Stimulated activated naive CD4-positive, alpha-beta T cell (primary cell): ENCODE measurements around the gene CEBPB.
A peak's percentile ranks its signal among the peaks of the same experiment; 100 is the strongest.
"Not testable (repeated sequence)": the region's sequence is repeated elsewhere in the genome, so short reads cannot be mapped to it uniquely, and the experiment has no call there.

ENCODE experiments used
- DNase-seq, 6 experiments: peaks; one replicate each; lab custom pipeline; 2025; lab: John Stamatoyannopoulos, UW

CEBPB gene

GRCh38 chr20:50190251-50191064 lies at the start of gene CEBPB:
CEBPB (plus strand) TSS chr20:50190830; CDS start chr20:50191034, 204 bp downstream.
- peak; percentile 68 to 88 (median 80) for DNase-seq

- no peak for DNase-seq
Measured at GRCh38 chr20:50141018-50141675, 49.5 kb upstream of the CEBPB start.

DNA sequence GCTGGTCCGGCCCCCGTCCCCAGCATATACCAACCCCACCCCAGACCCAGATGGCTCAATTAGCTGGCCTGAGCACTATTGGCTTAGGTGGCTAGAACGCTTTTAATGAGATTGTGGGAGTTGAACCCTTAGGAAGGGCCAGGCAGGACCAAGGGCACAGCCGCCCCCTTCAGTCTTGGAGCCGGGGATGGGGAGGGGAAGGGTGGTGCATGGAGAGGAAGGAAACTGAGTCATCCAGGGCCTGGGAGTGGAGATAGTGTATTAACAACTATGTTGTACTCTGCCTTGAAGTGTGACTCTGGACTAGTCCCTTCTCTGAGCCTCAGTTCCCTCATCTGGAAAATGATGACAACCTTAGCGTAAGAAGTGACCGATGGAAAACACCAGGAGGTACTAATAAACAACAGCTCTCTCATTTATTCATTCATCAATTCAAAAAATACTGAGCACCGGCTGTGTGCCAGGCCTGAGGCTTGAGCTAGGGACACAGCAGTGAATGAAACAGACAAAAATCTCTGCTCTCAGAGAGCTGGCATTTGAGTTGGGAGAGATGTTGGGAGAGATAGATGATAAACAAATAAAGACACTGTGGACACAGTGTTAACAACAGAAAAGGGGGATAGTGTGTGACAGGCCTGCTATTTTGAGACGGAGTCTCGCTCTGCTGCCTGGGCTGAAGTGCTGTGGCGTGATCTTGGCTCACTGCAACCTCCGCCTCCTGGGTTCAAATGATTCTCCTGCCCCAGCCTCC lies 48.6 kb upstream of the CEBPB start:
- DNase-seq: no peak

GRCh38 chr20:50142812-50143211 lies 47.8 kb upstream of the CEBPB start:
- DNase-seq: no peak

GRCh38 chr20:50144362-50144761 lies 46.3 kb upstream of the CEBPB start:
- no peak for DNase-seq

- no peak for DNase-seq
Measured at GRCh38 chr20:50145566-50145965, 45.1 kb upstream of the CEBPB start.

DNA sequence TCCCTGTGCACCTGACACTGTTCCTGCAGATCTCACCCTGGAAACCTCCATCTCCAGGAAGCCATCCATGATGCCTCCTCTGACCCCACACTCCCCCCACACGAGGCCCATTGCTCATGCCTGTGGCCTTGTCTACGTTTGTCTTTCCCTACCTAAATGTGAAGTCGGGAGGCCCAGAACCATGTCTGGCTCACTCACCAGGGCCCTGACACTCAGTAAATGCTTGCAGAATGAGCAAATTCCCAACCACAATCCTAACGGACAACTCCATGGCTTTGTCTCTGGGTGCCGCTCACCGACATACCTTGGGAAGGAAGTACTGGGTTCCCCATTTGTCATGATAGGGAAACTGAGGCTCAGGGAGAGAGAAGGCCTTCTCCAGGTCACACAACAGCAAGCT lies 44.4 kb upstream of the CEBPB start:
- DNase-seq: no peak

DNA sequence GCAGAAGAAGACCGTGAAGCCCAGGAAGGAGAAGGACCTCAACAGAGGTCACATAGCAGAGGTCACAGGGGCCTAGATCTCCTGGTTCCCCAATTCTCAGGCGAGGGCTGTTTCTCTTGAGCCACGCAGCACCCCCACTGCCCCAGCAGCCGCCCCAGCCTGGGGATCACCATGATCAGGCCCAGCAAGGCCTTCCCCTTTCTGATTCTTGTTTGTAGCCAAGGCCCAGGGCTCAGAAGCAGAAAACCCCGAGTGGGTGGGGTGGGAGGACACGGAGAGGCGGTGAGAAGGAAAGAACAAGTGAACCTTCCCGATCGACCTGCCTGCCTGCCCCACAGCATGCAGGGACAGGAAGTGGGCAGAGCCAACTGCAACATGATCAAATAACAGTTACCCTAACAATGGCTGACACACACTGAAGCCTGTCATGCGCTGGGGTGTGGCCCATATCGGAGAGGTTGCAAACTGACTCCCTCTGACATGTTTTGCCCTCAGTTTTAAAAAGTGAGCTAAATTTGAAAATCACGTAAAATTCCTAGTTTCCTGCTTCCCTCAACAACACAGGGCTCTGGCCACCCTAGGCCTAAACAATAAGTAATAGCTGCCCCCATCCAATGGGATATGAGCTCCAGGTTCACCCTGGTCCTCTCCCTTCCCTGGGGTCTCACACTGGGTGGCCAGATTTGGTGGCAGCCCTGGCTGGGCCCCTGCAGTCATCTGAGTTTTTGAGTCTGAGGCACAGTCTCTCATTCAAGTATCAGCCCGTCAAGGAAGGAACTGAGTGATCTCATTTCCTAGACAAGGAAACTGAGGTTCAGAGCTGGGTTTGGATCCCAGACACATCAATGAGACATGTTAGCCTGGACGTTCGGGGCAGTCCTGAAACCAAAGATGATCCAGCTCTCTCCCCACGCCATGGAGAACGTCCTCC lies 43.6 kb upstream of the CEBPB start:
- peak; percentile 58 to 88 (median 79) for DNase-seq

DNA sequence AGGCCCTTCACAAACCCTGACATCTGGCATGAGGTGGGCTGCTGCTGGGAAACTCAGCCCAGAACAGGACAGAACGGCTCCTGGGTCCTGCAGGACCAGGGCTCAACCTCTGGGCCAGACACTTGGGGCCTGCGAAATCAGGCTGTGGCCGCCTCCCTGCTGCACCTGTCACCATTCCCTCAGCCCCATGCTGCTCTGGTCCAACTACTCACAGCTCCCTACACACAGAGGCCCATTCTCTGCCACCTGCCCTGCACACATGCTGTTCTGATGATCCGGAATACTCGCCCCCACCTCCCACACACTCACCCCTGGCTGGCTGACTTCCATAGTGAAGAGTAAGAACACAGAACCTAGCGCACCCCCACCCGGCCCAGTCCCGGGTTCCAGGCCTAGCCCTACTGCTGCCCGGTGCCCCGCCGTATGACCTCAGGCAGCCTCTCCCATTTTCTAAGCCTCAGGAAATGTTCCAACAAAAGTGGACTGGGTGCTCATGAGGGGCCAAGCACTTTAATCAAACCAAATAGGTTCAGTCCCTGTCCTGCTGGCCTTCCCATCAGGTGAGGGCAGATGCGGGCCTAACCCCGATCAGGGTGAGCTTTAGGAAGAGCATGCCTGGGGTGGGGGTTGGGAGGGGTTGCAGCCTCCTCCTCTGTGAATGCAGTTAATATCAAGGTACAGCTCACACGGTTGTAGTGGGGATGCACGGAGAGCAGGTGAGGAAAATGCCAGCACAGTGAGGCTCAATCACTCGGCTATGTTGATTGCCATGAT lies 41.0 kb upstream of the CEBPB start:
- DNase-seq: no peak

DNA sequence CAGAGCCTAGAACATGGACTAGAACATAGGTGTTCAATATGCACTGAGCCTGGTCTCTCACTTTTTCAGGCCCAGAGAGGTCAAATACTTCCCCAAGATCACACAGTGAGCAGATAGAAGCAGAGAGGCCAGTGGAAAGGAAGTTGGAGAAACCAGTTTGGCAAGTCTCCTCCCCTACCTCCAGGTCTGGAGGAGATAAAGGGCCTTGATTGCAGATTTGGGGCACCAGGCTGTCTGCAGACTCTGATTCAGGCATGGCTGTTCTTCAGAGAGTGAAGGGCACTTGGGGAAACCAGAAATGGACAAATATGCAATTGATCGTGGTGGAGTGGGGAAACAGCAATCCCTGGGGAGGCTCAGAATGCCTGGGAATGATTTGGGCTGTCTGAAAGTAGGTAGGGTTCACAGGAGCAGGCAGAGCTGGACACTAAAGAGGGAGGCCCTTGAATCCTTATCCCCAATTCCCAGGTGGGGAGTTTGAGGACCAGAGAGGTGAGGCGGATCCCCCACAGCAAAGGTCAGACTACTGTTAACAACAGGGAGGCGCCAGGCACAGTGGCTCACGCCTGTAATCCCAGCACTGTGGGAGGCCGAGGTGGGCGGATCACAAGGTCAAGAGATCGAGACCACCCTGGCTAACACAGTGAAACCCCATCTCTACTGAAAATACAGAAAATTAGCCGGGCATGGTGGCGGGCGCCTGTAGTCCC lies 39.4 kb upstream of the CEBPB start:
- no peak for DNase-seq

DNA sequence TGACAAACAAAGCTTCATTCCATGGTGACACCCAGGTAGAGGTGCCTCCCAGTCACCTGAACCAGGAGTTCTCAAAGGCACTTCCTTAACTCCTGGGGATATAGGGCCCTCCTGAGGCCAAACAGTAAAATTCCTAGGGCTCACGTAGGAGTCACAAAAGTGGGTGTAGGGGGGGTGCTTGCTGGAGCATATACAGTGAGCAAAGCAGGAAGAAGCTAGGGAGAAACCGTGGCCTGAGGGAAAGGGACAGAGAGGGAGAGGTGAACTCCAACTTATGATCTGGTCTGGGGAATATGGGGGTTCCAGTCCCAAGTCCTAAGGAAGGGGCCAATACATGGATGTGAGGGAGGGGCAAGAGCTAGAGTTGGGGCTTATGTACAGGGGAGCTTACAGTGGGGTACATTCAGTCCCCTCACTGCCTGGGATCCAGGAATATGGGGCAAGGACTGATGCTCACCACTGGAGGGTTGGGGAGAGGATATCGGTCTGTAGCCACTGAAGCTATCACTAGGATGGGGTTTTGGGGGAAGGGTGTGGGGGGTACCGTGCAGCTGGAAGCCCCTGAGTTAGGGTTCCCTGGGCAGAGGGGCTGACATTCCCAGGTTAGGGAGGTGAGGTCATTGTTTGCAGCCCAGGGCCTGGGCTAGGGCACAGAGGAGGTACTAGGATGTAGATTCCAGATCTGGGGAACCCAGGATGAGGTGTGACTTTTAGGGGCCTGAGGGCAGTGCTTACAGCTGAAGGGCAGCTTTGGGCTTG lies 38.1 kb upstream of the CEBPB start:
- no peak for DNase-seq

GRCh38 chr20:50153153-50153499 lies 37.5 kb upstream of the CEBPB start:
- DNase-seq: no peak

- peak; percentile 64 to 78 (median 75) for DNase-seq
Measured at GRCh38 chr20:50153500-50154377, 36.9 kb upstream of the CEBPB start, which contains the start of gene PEDS1. PEDS1 (minus strand) TSS chr20:50153723; CDS start chr20:50153637, 86 bp downstream.

- DNase-seq: not testable (repeated sequence)
Measured at GRCh38 chr20:50161494-50161893, 29.1 kb upstream of the CEBPB start.

DNA sequence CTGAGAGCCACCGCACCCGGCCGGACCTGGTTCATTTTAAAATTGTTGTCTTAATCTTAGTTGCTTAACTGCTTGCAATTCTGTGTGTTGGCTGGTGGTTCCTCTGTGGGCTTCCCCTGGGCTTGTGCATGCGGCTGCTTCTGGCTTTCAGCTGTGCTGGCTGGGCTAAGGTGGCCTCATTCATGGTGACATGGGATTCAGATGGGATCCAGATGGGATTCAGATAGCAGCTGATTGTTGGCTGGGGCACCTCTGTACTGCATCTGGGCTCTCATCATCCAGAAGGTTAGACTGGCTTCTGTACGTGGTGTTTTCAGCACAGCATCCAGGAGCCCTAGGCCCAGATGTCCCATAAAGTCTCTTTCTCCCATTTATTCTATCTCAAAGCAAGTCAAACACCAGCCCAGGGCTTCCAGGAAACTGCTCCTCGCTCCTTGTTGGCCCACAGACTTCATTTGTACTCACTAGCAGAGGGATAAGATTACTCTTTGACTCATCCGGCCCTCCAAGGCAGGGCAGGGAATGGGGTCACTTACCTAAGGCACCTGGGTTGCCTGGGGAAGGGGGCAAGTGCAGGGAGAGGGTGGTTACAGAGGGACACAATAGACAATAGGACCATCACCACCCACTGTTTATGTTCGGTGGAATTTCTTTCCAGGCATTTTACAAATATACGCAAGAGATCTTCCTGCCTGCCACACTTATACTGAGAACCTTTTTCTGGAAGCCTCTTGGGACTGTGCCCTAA lies 26.9 kb upstream of the CEBPB start:
- no peak for DNase-seq

DNA sequence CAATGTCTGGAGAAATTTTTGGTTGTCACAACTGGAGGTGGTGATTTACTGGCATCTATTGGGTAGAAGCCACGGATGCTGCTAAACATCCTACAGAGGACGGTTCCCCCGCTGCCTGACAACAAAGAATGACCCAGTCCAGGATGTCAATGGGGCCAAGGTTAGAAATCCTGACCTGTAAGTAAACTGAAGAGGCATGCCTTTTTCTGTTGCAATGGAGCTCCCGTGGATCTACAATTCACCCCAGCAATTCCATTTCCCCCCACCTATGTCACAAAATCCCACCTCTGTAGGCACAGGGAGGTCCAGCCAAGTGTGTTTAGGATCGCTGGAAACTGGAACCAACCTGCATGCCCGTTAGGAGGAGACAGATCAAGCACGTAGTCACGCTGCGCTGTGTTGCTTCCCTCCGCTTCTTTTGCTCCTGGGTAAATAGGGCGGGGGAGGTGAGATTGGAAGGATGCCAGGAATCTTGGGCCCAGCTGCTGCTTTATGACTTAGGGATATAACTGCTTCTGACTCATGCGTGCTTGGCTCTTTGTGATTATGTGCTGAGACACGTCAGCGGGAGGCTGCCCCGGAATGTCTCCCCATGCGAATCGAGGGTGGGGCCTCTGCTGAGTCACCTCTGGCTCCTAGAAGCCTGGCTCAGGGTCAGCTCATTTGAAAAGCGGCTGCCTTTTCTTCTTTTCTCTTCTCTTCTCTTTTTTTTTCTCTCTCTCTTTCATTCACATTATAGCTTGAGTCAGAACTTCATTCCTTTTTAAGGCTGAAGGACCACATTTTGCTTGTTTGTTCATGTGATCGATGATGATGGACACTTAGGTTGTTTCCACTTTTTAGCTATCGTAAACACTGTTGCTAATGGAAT lies 24.7 kb upstream of the CEBPB start:
- peak in 5 of 6 experiments; percentile 24 to 58 (median 29) for DNase-seq
